CD4-positive, CD25-positive, alpha-beta regulatory T cell (primary cell): ENCODE measurements around the gene NCK2. TPM values are rescaled to one million over a fixed set of nuclear protein-coding genes. Genes with fewer than 3 reads are reported as not detected.
A peak's percentile ranks its signal among the peaks of the same experiment; 100 is the strongest.

ENCODE experiments used
- ATAC-seq, 2 donors: fragments of 150-1000 bp; cut with Tn5 transposase; one replicate each; pipeline ENCODE4 v1.10.0; 2021; ENCODE audit warnings: low read depth in 2 of 2, moderate number of reproducible peaks in 2 of 2, moderate library complexity in 1 of 2
- DNase-seq, 3 donors: peaks; one replicate each; pipeline versions ENCODE4 v3.0.0 to v3.0.0-alpha.2; 2012 to 2022; ENCODE audit warnings: mixed read lengths in 1 of 3
- H3K27ac ChIP-seq: one replicate; pipeline ENCODE4 v1.7.0; 2013; ENCODE audit warnings: mild to moderate bottlenecking, low read length; ENCODE audit not compliant: insufficient read depth, poor library complexity, severe bottlenecking
- H3K27me3 ChIP-seq: one replicate; pipeline ENCODE4 v1.7.0; 2013; ENCODE audit warnings: low read length; ENCODE audit not compliant: control insufficient read depth, insufficient read depth
- H3K36me3 ChIP-seq: one replicate; pipeline ENCODE4 v1.7.0; 2013; ENCODE audit warnings: mild to moderate bottlenecking, low read length, moderate library complexity; ENCODE audit not compliant: control insufficient read depth, insufficient read depth
- H3K4me1 ChIP-seq: 2 replicates; pipeline ENCODE4 v1.7.0; 2013; ENCODE audit warnings: mild to moderate bottlenecking, low read length; ENCODE audit not compliant: insufficient read depth, control insufficient read depth, poor library complexity, severe bottlenecking
- H3K4me3 ChIP-seq: one replicate; pipeline ENCODE4 v1.7.0; 2013; ENCODE audit warnings: low read depth, mild to moderate bottlenecking, low read length, moderate library complexity
- H3K9me3 ChIP-seq, 2 experiments: 1 replicate in 1 of 2; 2 replicates in 1 of 2; pipeline ENCODE4 v1.7.0; 2013; ENCODE audit warnings: low read length in 2 of 2, mild to moderate bottlenecking in 1 of 2, moderate library complexity in 1 of 2; ENCODE audit not compliant: control insufficient read depth in 2 of 2
- H3K27ac Mint-ChIP-seq, 3 donors: one replicate each; pipeline ENCODE4 v1.8.0; 2020 to 2022; ENCODE audit warnings: mild to moderate bottlenecking in 3 of 3, mixed read lengths in 3 of 3, moderate library complexity in 2 of 3
- H3K27me3 Mint-ChIP-seq: one replicate; pipeline ENCODE4 v1.8.0; 2022; ENCODE audit warnings: mild to moderate bottlenecking, mixed read lengths
- H3K36me3 Mint-ChIP-seq: one replicate; pipeline ENCODE4 v1.8.0; 2020; ENCODE audit warnings: mixed read lengths
- H3K4me1 Mint-ChIP-seq, 4 donors: one replicate each; pipeline ENCODE4 v1.8.0; 2020 to 2022; ENCODE audit warnings: mixed read lengths in 4 of 4, mild to moderate bottlenecking in 1 of 4
- H3K4me3 Mint-ChIP-seq, 4 donors: one replicate each; pipeline ENCODE4 v1.8.0; 2020 to 2022; ENCODE audit warnings: mild to moderate bottlenecking in 4 of 4, mixed read lengths in 4 of 4, moderate library complexity in 3 of 4
- H3K9me3 Mint-ChIP-seq, 7 donors: one replicate each; pipeline ENCODE4 v1.8.0; 2020 to 2022; ENCODE audit warnings: mixed read lengths in 7 of 7, mild to moderate bottlenecking in 3 of 7, moderate library complexity in 2 of 7
- polyA plus RNA-seq, 4 donors: library from polyadenylated mRNA; unstranded; fragments of 300-500 nt; fragmentation: Illumina TruSeq; gene quantifications; one replicate each; pipeline ENCODE4 v1.2.3, GENCODE V29; 2021
- total RNA-seq: library from RNA; stranded (reverse); gene quantifications from one replicate; pipeline ENCODE4 v1.2.3, GENCODE V29; 2022

NCK2 gene
- total and polyA plus RNA-seq, 5 donors from 2014 or later = 44.8 to 167 (median 60.5) TPM

- H3K36me3 Mint-ChIP-seq = peaks cover 56% of the 10 kb centered on the region
- H3K9me3 Mint-ChIP-seq = peaks cover 0 to 1% (median 0%) of the 10 kb centered on the region in 7 donors
- Histone ChIP-seq H3K4me3 (no peak overlapping the region), H3K9me3 (no peaks in the 10 kb centered on the region), H3K27me3 (no peaks in the 10 kb centered on the region), H3K27ac (no peak overlapping the region), H3K36me3 (peaks cover 63% of the 10 kb centered on the region), H3K4me1 (peaks cover 53% of the 10 kb centered on the region)
- ATAC-seq (no peak), DNase-seq (no peak)
- no peaks in the 10 kb centered on the region for H3K27me3 Mint-ChIP-seq
- peak overlapping the region in 1 of 4 donors; percentile 10 for H3K4me3 Mint-ChIP-seq
- H3K27ac Mint-ChIP-seq = no peak overlapping the region
- H3K4me1 Mint-ChIP-seq = peaks cover 52 to 84% (median 66%) of the 10 kb centered on the region in 4 donors
Measured at GRCh38 chr2:105882920-105883435, 138.3 kb downstream of the NCK2 start.

- Mint-ChIP-seq H3K27ac (peak overlapping the region; percentile 0 to 83 (median 78)), H3K9me3 (peaks cover 0 to 6% (median 2%) of the 10 kb centered on the region in 7 donors), H3K36me3 (peaks cover 57% of the 10 kb centered on the region), H3K27me3 (no peaks in the 10 kb centered on the region), H3K4me1 (peaks cover 46 to 83% (median 65%) of the 10 kb centered on the region in 4 donors), H3K4me3 (peak overlapping the region in 3 of 4 donors; percentile 30 to 39 (median 32))
- ATAC-seq = no peak
- DNase-seq = no peak
- peak overlapping the region; percentile 34 for H3K4me3 ChIP-seq
- peaks cover 61% of the 10 kb centered on the region for H3K36me3 ChIP-seq
- H3K9me3 ChIP-seq = peaks cover 5 to 11% of the 10 kb centered on the region in 2 experiments
- H3K27me3 ChIP-seq = no peaks in the 10 kb centered on the region
- peak overlapping the region; percentile 28 for H3K27ac ChIP-seq
- peaks cover 45% of the 10 kb centered on the region for H3K4me1 ChIP-seq
Measured at GRCh38 chr2:105883911-105884694, 139.4 kb downstream of the NCK2 start.

- peak overlapping the region; percentile 56 for H3K4me3 ChIP-seq
- H3K36me3 ChIP-seq = peaks cover 60% of the 10 kb centered on the region
- ATAC-seq = no peak
- peaks cover 0 to 6% (median 2%) of the 10 kb centered on the region in 7 donors for H3K9me3 Mint-ChIP-seq
- no peaks in the 10 kb centered on the region for H3K27me3 Mint-ChIP-seq
- peak overlapping the region in 2 of 3 donors; percentile 58 to 92 for H3K27ac Mint-ChIP-seq
- peak overlapping the region in 3 of 4 donors; percentile 6 to 69 (median 22) for H3K4me3 Mint-ChIP-seq
- no peak for DNase-seq
- H3K4me1 ChIP-seq = peaks cover 49% of the 10 kb centered on the region
- H3K27ac ChIP-seq = peak overlapping the region; percentile 43
- peaks cover 45 to 81% (median 67%) of the 10 kb centered on the region in 4 donors for H3K4me1 Mint-ChIP-seq
- no peaks in the 10 kb centered on the region for H3K27me3 ChIP-seq
- peaks cover 5 to 11% of the 10 kb centered on the region in 2 experiments for H3K9me3 ChIP-seq
- H3K36me3 Mint-ChIP-seq = peaks cover 49% of the 10 kb centered on the region
Measured at GRCh38 chr2:105885456-105885855, 140.7 kb downstream of the NCK2 start.

GRCh38 chr2:105886029-105886454 is 141.3 kb downstream of the NCK2 start:
- Histone ChIP-seq H3K27ac (peak overlapping the region; percentile 42), H3K36me3 (peaks cover 62% of the 10 kb centered on the region), H3K27me3 (no peaks in the 10 kb centered on the region), H3K9me3 (peaks cover 5 to 11% of the 10 kb centered on the region in 2 experiments), H3K4me3 (peak overlapping the region; percentile 56), H3K4me1 (peaks cover 49% of the 10 kb centered on the region)
- Mint-ChIP-seq H3K4me3 (peak overlapping the region; percentile 6 to 69 (median 34)), H3K4me1 (peaks cover 49 to 87% (median 71%) of the 10 kb centered on the region in 4 donors), H3K9me3 (peaks cover 0 to 6% (median 2%) of the 10 kb centered on the region in 7 donors), H3K27ac (peak overlapping the region in 1 of 3 donors; percentile 58), H3K36me3 (peaks cover 50% of the 10 kb centered on the region), H3K27me3 (no peaks in the 10 kb centered on the region)
- no peak for ATAC-seq
- DNase-seq = no peak

- Histone ChIP-seq H3K9me3 (peaks cover 5 to 11% of the 10 kb centered on the region in 2 experiments), H3K27me3 (no peaks in the 10 kb centered on the region), H3K4me3 (peak overlapping the region; percentile 56), H3K27ac (peak overlapping the region; percentile 42), H3K36me3 (peaks cover 58% of the 10 kb centered on the region), H3K4me1 (peaks cover 49% of the 10 kb centered on the region)
- no peaks in the 10 kb centered on the region for H3K27me3 Mint-ChIP-seq
- peak overlapping the region; percentile 5 to 74 (median 66) for H3K27ac Mint-ChIP-seq
- DNase-seq (no peak), ATAC-seq (no peak)
- H3K4me3 Mint-ChIP-seq = peak overlapping the region in 3 of 4 donors; percentile 0 to 60 (median 45)
- H3K36me3 Mint-ChIP-seq = peaks cover 53% of the 10 kb centered on the region
- H3K4me1 Mint-ChIP-seq = peaks cover 49 to 89% (median 74%) of the 10 kb centered on the region in 4 donors
- H3K9me3 Mint-ChIP-seq = peaks cover 0 to 6% (median 2%) of the 10 kb centered on the region in 7 donors
Measured at GRCh38 chr2:105886687-105887086, 142.0 kb downstream of the NCK2 start.

- Histone ChIP-seq H3K4me1 (peaks cover 49% of the 10 kb centered on the region), H3K4me3 (peak overlapping the region; percentile 56), H3K27me3 (no peaks in the 10 kb centered on the region), H3K9me3 (peaks cover 5 to 11% of the 10 kb centered on the region in 2 experiments), H3K27ac (peak overlapping the region; percentile 56), H3K36me3 (peaks cover 54% of the 10 kb centered on the region)
- ATAC-seq (no peak), DNase-seq (no peak)
- H3K27ac Mint-ChIP-seq = peak overlapping the region; percentile 66 to 77 (median 70)
- H3K4me3 Mint-ChIP-seq = peak overlapping the region in 3 of 4 donors; percentile 0 to 66 (median 60)
- peaks cover 0 to 6% (median 2%) of the 10 kb centered on the region in 7 donors for H3K9me3 Mint-ChIP-seq
- H3K27me3 Mint-ChIP-seq = no peaks in the 10 kb centered on the region
- peaks cover 48% of the 10 kb centered on the region for H3K36me3 Mint-ChIP-seq
- peaks cover 49 to 87% (median 70%) of the 10 kb centered on the region in 4 donors for H3K4me1 Mint-ChIP-seq
Measured at GRCh38 chr2:105887256-105887655, 142.5 kb downstream of the NCK2 start.

GRCh38 chr2:105888625-105889024 is 143.9 kb downstream of the NCK2 start:
- H3K4me1 Mint-ChIP-seq = peaks cover 44 to 73% (median 61%) of the 10 kb centered on the region in 4 donors
- DNase-seq (peak in 1 of 3 donors; percentile 64), ATAC-seq (no peak)
- peak overlapping the region in 2 of 3 donors; percentile 66 for H3K27ac Mint-ChIP-seq
- no peaks in the 10 kb centered on the region for H3K27me3 Mint-ChIP-seq
- peaks cover 42% of the 10 kb centered on the region for H3K36me3 Mint-ChIP-seq
- peaks cover 51% of the 10 kb centered on the region for H3K36me3 ChIP-seq
- H3K4me3 Mint-ChIP-seq = peak overlapping the region in 1 of 4 donors; percentile 60
- peaks cover 45% of the 10 kb centered on the region for H3K4me1 ChIP-seq
- peaks cover 5 to 11% of the 10 kb centered on the region in 2 experiments for H3K9me3 ChIP-seq
- no peak overlapping the region for H3K4me3 ChIP-seq
- peaks cover 0 to 6% (median 2%) of the 10 kb centered on the region in 7 donors for H3K9me3 Mint-ChIP-seq
- H3K27ac ChIP-seq = peak overlapping the region; percentile 38
- no peaks in the 10 kb centered on the region for H3K27me3 ChIP-seq
